VCaP (cell line): ENCODE results near the gene FRS2.

Experiments used
- H3K27ac ChIP-seq: fragments of 450-650 bp; 2 replicates; pipeline ENCODE4 v1.5.1; 2017
- CTCF ChIP-seq: fragments of 450-650 bp; conservative IDR thresholded peaks from 2 replicates; pipeline ENCODE4 v1.5.1; 2017; ENCODE audit warnings: mild to moderate bottlenecking, moderate library complexity

The FRS2 gene

GRCh38 chr12:69466867-69467266, 3.3 kb upstream of the FRS2 start:
- no peak for TF ChIP-seq CTCF
- H3K27ac ChIP-seq: no peak overlapping the region

GRCh38 chr12:69467366-69467765, 2.8 kb upstream of the FRS2 start:
- no peak overlapping the region for H3K27ac ChIP-seq
- TF ChIP-seq CTCF: no peak

- H3K27ac ChIP-seq: no peak overlapping the region
- no peak for TF ChIP-seq CTCF
Measured at GRCh38 chr12:69468237-69469026, 1.8 kb upstream of the FRS2 start.

GRCh38 chr12:69469854-69470188, 367 bp upstream of the FRS2 start:
- H3K27ac ChIP-seq: peak overlapping the region; percentile 89

GRCh38 chr12:69471076-69471430, 865 bp downstream of the FRS2 start:
- peak overlapping the region; percentile 89 for H3K27ac ChIP-seq
- TF ChIP-seq CTCF: peak; percentile 23; the same call in 1 of the 2 replicates

More at GRCh38 chr12:69469854-69470188, 367 bp upstream of the FRS2 start:
- TF ChIP-seq CTCF: no peak

GRCh38 chr12:69471667-69472385, 1.6 kb downstream of the FRS2 start:
- H3K27ac ChIP-seq: peak overlapping the region; percentile 89; the same call in 1 of the 2 replicates

More at GRCh38 chr12:69471667-69472385, 1.6 kb downstream of the FRS2 start:
- TF ChIP-seq CTCF: no peak
